Hepatocyte (in vitro differentiated cells): Measurements from ENCODE around the gene ZNF804A. TPM values are rescaled to one million over a fixed set of nuclear protein-coding genes. Genes with fewer than 3 reads are reported as not detected.

Source experiments
- DNase-seq: peaks from one replicate; pipeline ENCODE4 v3.0.0-alpha.2; 2016; ENCODE audit warnings: low spot score
- H2AFZ ChIP-seq: fragments of 200-600 bp; sonication (generic); 2 replicates; pipeline ENCODE4 v1.6.0; 2016; ENCODE audit warnings: antibody characterized with exemption, mild to moderate bottlenecking
- H3K27ac ChIP-seq: fragments of 200-600 bp; sonication (generic); 2 replicates; pipeline ENCODE4 v1.5.1; 2016; ENCODE audit warnings: mild to moderate bottlenecking
- H3K27me3 ChIP-seq: fragments of 200-600 bp; sonication (generic); 2 replicates; pipeline ENCODE4 v1.6.1; 2016
- H3K36me3 ChIP-seq: fragments of 200-600 bp; sonication (generic); replicated peaks from 2 replicates; pipeline ENCODE4 v1.5.1; 2016; ENCODE audit warnings: low read depth; ENCODE audit not compliant: insufficient read depth
- H3K4me1 ChIP-seq: fragments of 200-600 bp; sonication (generic); 2 replicates; pipeline ENCODE4 v1.5.1; 2016; ENCODE audit warnings: mild to moderate bottlenecking, moderate library complexity; ENCODE audit not compliant: insufficient read depth
- H3K4me2 ChIP-seq: fragments of 200-600 bp; sonication (generic); 2 replicates; pipeline ENCODE4 v1.6.0; 2016
- H3K4me3 ChIP-seq: fragments of 200-600 bp; sonication (generic); 2 replicates; pipeline ENCODE4 v1.5.1; 2016; ENCODE audit warnings: mild to moderate bottlenecking
- H3K79me2 ChIP-seq: fragments of 200-600 bp; sonication (generic); 2 replicates; pipeline ENCODE4 v1.6.0; 2017; ENCODE audit warnings: mild to moderate bottlenecking
- H3K9me2 ChIP-seq: fragments of 200-600 bp; sonication (generic); replicated peaks from 2 replicates; pipeline ENCODE4 v1.6.0; 2017; ENCODE audit warnings: mild to moderate bottlenecking; ENCODE audit not compliant: insufficient read depth
- H3K9me3 ChIP-seq: fragments of 200-600 bp; sonication (generic); 2 replicates; pipeline ENCODE4 v1.5.1; 2016; ENCODE audit warnings: low read depth, mild to moderate bottlenecking
- H4K20me1 ChIP-seq: fragments of 200-600 bp; sonication (generic); 2 replicates; pipeline ENCODE4 v1.6.0; 2016; ENCODE audit warnings: mild to moderate bottlenecking; ENCODE audit not compliant: insufficient read depth, poor library complexity, severe bottlenecking
- EZH2 ChIP-seq: fragments of 200-600 bp; sonication (generic); IDR thresholded peaks from 2 replicates; pipeline ENCODE4 v1.6.1; 2016; ENCODE audit warnings: antibody characterized with exemption, mild to moderate bottlenecking, borderline replicate concordance
- EZH2phosphoT487 ChIP-seq: fragments of 200-600 bp; sonication (generic); IDR thresholded peaks from one replicate; pipeline ENCODE4 v1.6.1; 2018; ENCODE audit warnings: antibody characterized with exemption, mild to moderate bottlenecking, low read depth, moderate library complexity; ENCODE audit not compliant: unreplicated experiment, severe bottlenecking
- WGBS: methylation state at CpG from one replicate; pipeline ENCODE4 v1.1.6; 2016; ENCODE audit warnings: low lambda C conversion rate; ENCODE audit errors: missing lambda C conversion rate; 5-methylcytosine and 5-hydroxymethylcytosine counted together
- polyA plus RNA-seq: library from polyadenylated mRNA; unstranded; fragments of >200 nt; fragmentation: Nextera tagmentation; extraction: Ambion mirVana; gene quantifications from 2 replicates; pipeline ENCODE4 v1.2.1, GENCODE V29; 2016
- total RNA-seq: library from RNA; depleted of rRNA; stranded (reverse); fragments of >200 nt; gene quantifications from 2 replicates; pipeline ENCODE4 v1.2.3, GENCODE V29; 2014
- TF ChIP-seq, protein P1 (sequence below): fragments of 200-600 bp; sonication (generic); IDR thresholded peaks from 2 replicates; pipeline ENCODE4 v1.5.1; 2016; ENCODE audit warnings: antibody characterized with exemption, mild to moderate bottlenecking; ENCODE audit not compliant: poor library complexity

Gene ZNF804A
- total and polyA plus RNA-seq, 2 experiments from 2014 or later, result 1.7 to 2.3 TPM

DNA sequence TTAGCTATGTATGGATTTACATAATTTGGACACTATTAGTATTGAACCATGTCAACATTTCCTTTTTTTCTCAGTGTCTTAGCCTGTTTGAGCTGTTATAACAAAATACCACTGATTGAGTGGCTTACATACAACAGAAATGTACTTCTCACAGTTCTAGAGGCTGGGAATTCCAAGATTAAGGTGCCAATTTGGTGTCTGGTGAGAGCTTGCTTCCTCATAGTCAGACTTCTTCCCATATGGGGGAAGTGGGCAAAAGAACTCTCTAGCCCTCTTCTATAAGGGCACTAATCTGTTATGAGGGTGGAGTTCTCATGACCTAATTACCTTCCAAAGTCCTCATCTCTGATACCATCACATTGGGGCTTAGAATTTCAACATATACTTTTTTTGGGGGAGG is 12.6 kb downstream of the ZNF804A start:
- Histone ChIP-seq H3K9me2 (no peaks in the 10 kb centered on the region), H3K36me3 (no peaks in the 10 kb centered on the region), H3K27ac (no peak overlapping the region), H3K9me3 (no peaks in the 10 kb centered on the region), H4K20me1 (no peaks in the 10 kb centered on the region), H3K4me2 (no peak overlapping the region), H2AFZ (no peak overlapping the region), H3K79me2 (no peaks in the 10 kb centered on the region), H3K4me3 (no peak overlapping the region), H3K4me1 (peaks cover 7% of the 10 kb centered on the region), H3K27me3 (no peaks in the 10 kb centered on the region)
- TF ChIP-seq EZH2phosphoT487 (no peak), EZH2 (no peak)
- TF ChIP-seq, protein P1, sequence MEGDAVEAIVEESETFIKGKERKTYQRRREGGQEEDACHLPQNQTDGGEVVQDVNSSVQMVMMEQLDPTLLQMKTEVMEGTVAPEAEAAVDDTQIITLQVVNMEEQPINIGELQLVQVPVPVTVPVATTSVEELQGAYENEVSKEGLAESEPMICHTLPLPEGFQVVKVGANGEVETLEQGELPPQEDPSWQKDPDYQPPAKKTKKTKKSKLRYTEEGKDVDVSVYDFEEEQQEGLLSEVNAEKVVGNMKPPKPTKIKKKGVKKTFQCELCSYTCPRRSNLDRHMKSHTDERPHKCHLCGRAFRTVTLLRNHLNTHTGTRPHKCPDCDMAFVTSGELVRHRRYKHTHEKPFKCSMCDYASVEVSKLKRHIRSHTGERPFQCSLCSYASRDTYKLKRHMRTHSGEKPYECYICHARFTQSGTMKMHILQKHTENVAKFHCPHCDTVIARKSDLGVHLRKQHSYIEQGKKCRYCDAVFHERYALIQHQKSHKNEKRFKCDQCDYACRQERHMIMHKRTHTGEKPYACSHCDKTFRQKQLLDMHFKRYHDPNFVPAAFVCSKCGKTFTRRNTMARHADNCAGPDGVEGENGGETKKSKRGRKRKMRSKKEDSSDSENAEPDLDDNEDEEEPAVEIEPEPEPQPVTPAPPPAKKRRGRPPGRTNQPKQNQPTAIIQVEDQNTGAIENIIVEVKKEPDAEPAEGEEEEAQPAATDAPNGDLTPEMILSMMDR, result no peak
- no peak for DNase-seq

GRCh38 chr2:184611361-184612085 is 13.2 kb downstream of the ZNF804A start:
- H3K79me2 ChIP-seq, result no peaks in the 10 kb centered on the region
- DNase-seq, result peak; percentile 29
- H3K9me2 ChIP-seq, result no peaks in the 10 kb centered on the region
- no peak overlapping the region for H3K4me3 ChIP-seq
- H3K4me2 ChIP-seq, result no peak overlapping the region
- no peaks in the 10 kb centered on the region for H4K20me1 ChIP-seq
- H3K27me3 ChIP-seq, result no peaks in the 10 kb centered on the region
- TF ChIP-seq, protein P1, result peak; percentile 58
- TF ChIP-seq EZH2 (no peak), EZH2phosphoT487 (no peak)
- H3K36me3 ChIP-seq, result no peaks in the 10 kb centered on the region
- peaks cover 7% of the 10 kb centered on the region for H3K4me1 ChIP-seq
- H3K27ac ChIP-seq, result no peak overlapping the region
- H3K9me3 ChIP-seq, result no peaks in the 10 kb centered on the region
- H2AFZ ChIP-seq, result no peak overlapping the region
- WGBS, result 29% methylated on average over 2 of the region's 2 CpGs

GRCh38 chr2:184620367-184620766 is 22.0 kb downstream of the ZNF804A start:
- Histone ChIP-seq H3K4me3 (no peak overlapping the region), H3K27me3 (no peaks in the 10 kb centered on the region), H2AFZ (no peak overlapping the region), H3K36me3 (no peaks in the 10 kb centered on the region), H3K9me3 (no peaks in the 10 kb centered on the region), H3K79me2 (no peaks in the 10 kb centered on the region), H4K20me1 (no peaks in the 10 kb centered on the region), H3K4me2 (no peak overlapping the region), H3K4me1 (no peaks in the 10 kb centered on the region), H3K9me2 (no peaks in the 10 kb centered on the region), H3K27ac (no peak overlapping the region)
- DNase-seq, result no peak
- TF ChIP-seq EZH2phosphoT487, result no peak
- TF ChIP-seq, protein P1, result no peak
- no peak for TF ChIP-seq EZH2
- 55% methylated on average over 1 of the region's 1 CpG for WGBS
